Naive thymus-derived CD4-positive, alpha-beta T cell (primary cell): ENCODE data around the gene PCCA. TPM values are rescaled to one million over a fixed set of nuclear protein-coding genes. Genes with fewer than 3 reads are reported as not detected.
A peak's percentile ranks its signal among the peaks of the same experiment; 100 is the strongest.

Experiments used
- ATAC-seq: fragments of 150-1000 bp; cut with Tn5 transposase; 2 replicates; pipeline ENCODE4 v1.10.0; 2021; ENCODE audit warnings: mild to moderate bottlenecking, moderate library complexity
- CTCF ChIA-PET: fragments of 350-600 bp; sonication (Branson Sonifier 250); formaldehyde crosslinking; loops from one replicate; lab custom pipeline; 2021; ENCODE audit warnings: antibody characterized with exemption; lab: Charles Lee
- POLR2A ChIA-PET: fragments of 350-600 bp; sonication (Branson Sonifier 250); formaldehyde crosslinking; loops from one replicate; lab custom pipeline; 2021; ENCODE audit warnings: antibody characterized with exemption, inconsistent platforms; lab: Charles Lee
- DNase-seq, 9 donors: peaks; one replicate each; pipeline versions ENCODE4 v3.0.0 to v3.0.0-alpha.2; 2020 to 2022; ENCODE audit warnings: mixed read lengths in 1 of 9
- H3K27ac ChIP-seq: one replicate; pipeline ENCODE4 v1.7.0; 2013; ENCODE audit warnings: mild to moderate bottlenecking, low read depth, low read length, moderate library complexity
- H3K27me3 ChIP-seq, 2 donors: one replicate each; pipeline ENCODE4 v1.7.0; 2013; ENCODE audit warnings: low read length in 2 of 2, mild to moderate bottlenecking in 2 of 2, moderate library complexity in 2 of 2; ENCODE audit not compliant: control insufficient read depth in 2 of 2, insufficient read depth in 2 of 2
- H3K36me3 ChIP-seq, 3 experiments: 1 replicate in 2 of 3; 2 replicates in 1 of 3; pipeline ENCODE4 v1.7.0; 2013; ENCODE audit warnings: low read length in 3 of 3, mild to moderate bottlenecking in 3 of 3, moderate library complexity in 1 of 3; ENCODE audit not compliant: insufficient read depth in 3 of 3, control insufficient read depth in 2 of 3
- H3K4me1 ChIP-seq, 2 donors: one replicate each; pipeline ENCODE4 v1.7.0; 2013; ENCODE audit warnings: low read length in 2 of 2, mild to moderate bottlenecking in 2 of 2, moderate library complexity in 1 of 2; ENCODE audit not compliant: control insufficient read depth in 2 of 2, insufficient read depth in 2 of 2
- H3K4me3 ChIP-seq: 2 replicates; pipeline ENCODE4 v1.7.0; 2013; ENCODE audit warnings: mild to moderate bottlenecking, low read length
- H3K9me3 ChIP-seq, 3 experiments: 1 replicate in 2 of 3; 2 replicates in 1 of 3; pipeline ENCODE4 v1.7.0; 2013; ENCODE audit warnings: low read length in 3 of 3; ENCODE audit not compliant: control insufficient read depth in 2 of 3
- H3K27ac Mint-ChIP-seq, 9 donors: one replicate each; pipeline ENCODE4 v1.8.0; 2020 to 2022; ENCODE audit warnings: mixed read lengths in 9 of 9, mild to moderate bottlenecking in 8 of 9, moderate library complexity in 5 of 9, inconsistent platforms in 2 of 9
- H3K27me3 Mint-ChIP-seq, 5 donors: one replicate each; pipeline ENCODE4 v1.8.0; 2021 to 2022; ENCODE audit warnings: mixed read lengths in 5 of 5, mild to moderate bottlenecking in 1 of 5
- H3K36me3 Mint-ChIP-seq, 5 donors: one replicate each; pipeline ENCODE4 v1.8.0; 2020 to 2022; ENCODE audit warnings: mixed read lengths in 5 of 5, mild to moderate bottlenecking in 3 of 5, inconsistent platforms in 1 of 5
- H3K4me1 Mint-ChIP-seq, 7 donors: one replicate each; pipeline ENCODE4 v1.8.0; 2020 to 2022; ENCODE audit warnings: mixed read lengths in 7 of 7, mild to moderate bottlenecking in 3 of 7, inconsistent platforms in 1 of 7
- H3K4me3 Mint-ChIP-seq, 10 donors: one replicate each; pipeline ENCODE4 v1.8.0; 2020 to 2022; ENCODE audit warnings: mild to moderate bottlenecking in 10 of 10, mixed read lengths in 10 of 10, moderate library complexity in 6 of 10, inconsistent platforms in 2 of 10
- H3K9me3 Mint-ChIP-seq, 11 donors: one replicate each; pipeline ENCODE4 v1.8.0; 2020 to 2022; ENCODE audit warnings: mixed read lengths in 11 of 11, mild to moderate bottlenecking in 4 of 11, inconsistent platforms in 1 of 11, moderate library complexity in 1 of 11
- intact Hi-C, 2 donors: fragments of 100-400 bp; cut with micrococcal nuclease; formaldehyde crosslinking; loops; one replicate each; pipeline ENCODE4 v1.15.1; 2023
- polyA plus RNA-seq, 2 donors: library from polyadenylated mRNA; unstranded; fragments of 300-500 nt; fragmentation: Illumina TruSeq; gene quantifications; one replicate each; pipeline ENCODE4 v1.2.3, GENCODE V29; 2021
- total RNA-seq, 6 experiments: library from RNA in 5 of 6; stranded (reverse) in 5 of 6; gene quantifications; 1 replicate in 5 of 6; 2 replicates in 1 of 6; pipeline ENCODE4 v1.2.3 and lab custom pipeline; 2021 to 2026

The PCCA gene
- total and polyA plus RNA-seq, 7 experiments from 2014 or later: 7.3 to 14.6 (median 11.3) TPM

- DNase-seq (no peak), ATAC-seq (no peak)
- Histone ChIP-seq H3K4me3 (no peak overlapping the region), H3K27ac (no peak overlapping the region), H3K36me3 (no peaks in the 10 kb centered on the region), H3K9me3 (no peaks in the 10 kb centered on the region), H3K4me1 (no peaks in the 10 kb centered on the region), H3K27me3 (no peaks in the 10 kb centered on the region)
- H3K4me3 Mint-ChIP-seq: no peak overlapping the region
- intact Hi-C loops: no loop called here
- POLR2A ChIA-PET: no interaction called here
- peak overlapping the region in 4 of 9 donors; percentile 26 to 68 (median 50) for H3K27ac Mint-ChIP-seq
- CTCF ChIA-PET: no interaction called here
- peaks cover 0 to 7% (median 0%) of the 10 kb centered on the region in 5 donors for H3K36me3 Mint-ChIP-seq
- peaks cover 7 to 29% (median 23%) of the 10 kb centered on the region in 5 donors for H3K27me3 Mint-ChIP-seq
- peaks cover 0 to 20% (median 9%) of the 10 kb centered on the region in 11 donors for H3K9me3 Mint-ChIP-seq
- H3K4me1 Mint-ChIP-seq: peaks cover 0 to 5% (median 0%) of the 10 kb centered on the region in 7 donors
Observed at GRCh38 chr13:100059827-100060226, 29.1 kb upstream of the PCCA start.

DNA sequence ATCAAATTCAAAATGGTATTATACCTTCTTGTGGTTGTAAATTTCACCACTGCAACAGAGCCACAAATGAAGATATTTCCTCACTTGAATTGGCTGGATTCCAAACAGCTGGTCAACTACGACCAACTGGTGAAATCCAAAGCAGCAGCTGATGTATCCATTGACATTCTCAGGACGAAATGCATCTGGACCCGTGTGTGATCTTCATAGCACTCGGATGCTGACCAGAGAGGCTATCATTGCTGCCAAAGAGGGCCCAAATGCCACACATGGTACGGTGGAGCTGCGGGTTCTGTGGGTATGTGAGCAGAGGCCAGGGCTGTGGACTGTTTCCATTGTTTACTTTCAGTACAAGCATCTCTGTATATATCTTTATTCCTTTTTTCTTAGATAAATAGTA is 25.6 kb upstream of the PCCA start:
- H3K4me3 ChIP-seq: no peak overlapping the region
- H3K4me1 Mint-ChIP-seq: peaks cover 0 to 4% (median 0%) of the 10 kb centered on the region in 7 donors
- no peaks in the 10 kb centered on the region for H3K27me3 ChIP-seq
- ATAC-seq (no peak), DNase-seq (no peak)
- CTCF ChIA-PET: no interaction called here
- H3K9me3 ChIP-seq: no peaks in the 10 kb centered on the region
- H3K27ac ChIP-seq: no peak overlapping the region
- H3K27me3 Mint-ChIP-seq: peaks cover 12 to 32% (median 23%) of the 10 kb centered on the region in 5 donors
- no peak overlapping the region for H3K27ac Mint-ChIP-seq
- intact Hi-C loops: no loop called here
- no peaks in the 10 kb centered on the region for H3K36me3 ChIP-seq
- peaks cover 0 to 15% (median 8%) of the 10 kb centered on the region in 11 donors for H3K9me3 Mint-ChIP-seq
- POLR2A ChIA-PET: no interaction called here
- H3K4me1 ChIP-seq: no peaks in the 10 kb centered on the region
- H3K4me3 Mint-ChIP-seq: no peak overlapping the region
- peaks cover 0 to 5% (median 0%) of the 10 kb centered on the region in 5 donors for H3K36me3 Mint-ChIP-seq

- Mint-ChIP-seq H3K27me3 (peaks cover 12 to 32% (median 25%) of the 10 kb centered on the region in 5 donors), H3K9me3 (peaks cover 0 to 9% (median 4%) of the 10 kb centered on the region in 11 donors), H3K36me3 (peaks cover 0 to 1% (median 0%) of the 10 kb centered on the region in 5 donors), H3K4me3 (no peak overlapping the region), H3K4me1 (peaks cover 0 to 2% (median 0%) of the 10 kb centered on the region in 7 donors), H3K27ac (no peak overlapping the region)
- CTCF ChIA-PET: no interaction called here
- H3K4me3 ChIP-seq: no peak overlapping the region
- H3K9me3 ChIP-seq: no peaks in the 10 kb centered on the region
- no peak overlapping the region for H3K27ac ChIP-seq
- no peaks in the 10 kb centered on the region for H3K27me3 ChIP-seq
- no peaks in the 10 kb centered on the region for H3K36me3 ChIP-seq
- POLR2A ChIA-PET: no interaction called here
- DNase-seq (no peak), ATAC-seq (no peak)
- H3K4me1 ChIP-seq: no peaks in the 10 kb centered on the region
- intact Hi-C loops: no loop called here
Observed at GRCh38 chr13:100063906-100064305, 25.0 kb upstream of the PCCA start.

- Histone ChIP-seq H3K4me3 (no peak overlapping the region), H3K9me3 (no peaks in the 10 kb centered on the region), H3K27ac (no peak overlapping the region), H3K36me3 (no peaks in the 10 kb centered on the region), H3K4me1 (no peaks in the 10 kb centered on the region), H3K27me3 (no peaks in the 10 kb centered on the region)
- CTCF ChIA-PET: no interaction called here
- Mint-ChIP-seq H3K27me3 (peaks cover 10 to 20% (median 15%) of the 10 kb centered on the region in 5 donors), H3K36me3 (no peaks in the 10 kb centered on the region), H3K27ac (no peak overlapping the region), H3K4me1 (no peaks in the 10 kb centered on the region), H3K4me3 (no peak overlapping the region), H3K9me3 (peaks cover 0 to 3% (median 0%) of the 10 kb centered on the region in 11 donors)
- intact Hi-C loops: no loop called here
- ATAC-seq (no peak), DNase-seq (no peak)
- POLR2A ChIA-PET: no interaction called here
Observed at GRCh38 chr13:100068133-100068931, 20.6 kb upstream of the PCCA start.

GRCh38 chr13:100069278-100069677 is 19.6 kb upstream of the PCCA start:
- H3K4me3 ChIP-seq: no peak overlapping the region
- CTCF ChIA-PET: no interaction called here
- no peak overlapping the region for H3K27ac ChIP-seq
- no peak for ATAC-seq
- Mint-ChIP-seq H3K4me1 (no peaks in the 10 kb centered on the region), H3K27me3 (peaks cover 5 to 13% (median 11%) of the 10 kb centered on the region in 5 donors), H3K4me3 (no peak overlapping the region), H3K36me3 (no peaks in the 10 kb centered on the region), H3K9me3 (peaks cover 0 to 3% (median 0%) of the 10 kb centered on the region in 11 donors), H3K27ac (no peak overlapping the region)
- intact Hi-C loops: no loop called here
- DNase-seq: no peak
- H3K36me3 ChIP-seq: no peaks in the 10 kb centered on the region
- H3K9me3 ChIP-seq: no peaks in the 10 kb centered on the region
- no peaks in the 10 kb centered on the region for H3K4me1 ChIP-seq
- POLR2A ChIA-PET: no interaction called here
- H3K27me3 ChIP-seq: no peaks in the 10 kb centered on the region

DNA sequence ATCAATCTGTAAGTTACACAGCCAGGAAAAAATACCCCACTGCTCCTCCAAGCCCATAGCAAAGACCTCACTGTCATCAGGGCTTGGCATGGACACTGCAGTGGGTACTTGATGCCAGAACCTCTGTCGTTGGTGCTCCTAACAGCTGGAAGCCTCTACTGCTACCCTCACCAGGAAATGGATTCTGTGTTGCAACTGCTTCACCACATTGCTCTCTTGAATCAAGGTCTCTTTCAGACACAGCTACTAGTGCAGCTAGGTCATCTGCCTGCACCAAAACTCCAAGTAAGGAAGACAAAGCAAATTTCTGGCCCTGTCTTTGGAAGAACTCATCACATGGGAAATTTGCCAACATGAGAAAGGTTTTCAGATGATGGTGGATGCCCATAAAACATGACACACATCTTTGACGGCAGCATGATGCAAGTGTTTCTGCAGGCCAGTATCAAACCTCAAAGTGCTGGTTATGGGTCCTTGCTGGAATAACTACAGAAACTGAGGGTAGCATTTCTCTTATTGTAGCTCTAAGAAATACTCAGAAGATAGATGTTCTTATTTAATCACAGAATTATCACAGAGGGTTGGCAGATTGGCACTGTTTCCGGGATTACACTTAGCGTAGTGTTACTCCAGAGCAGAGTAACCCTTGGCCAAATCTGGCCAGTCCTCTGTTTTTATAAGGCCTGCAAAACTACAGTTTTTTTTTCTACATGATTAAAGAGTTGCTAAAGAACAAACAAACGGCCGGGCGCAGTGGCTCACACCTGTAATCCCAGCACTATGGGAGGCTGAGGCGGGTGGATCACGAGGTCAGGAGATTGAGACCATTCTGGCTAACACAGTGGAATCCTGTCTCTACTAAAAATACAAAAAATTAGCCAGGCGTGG is 12.9 kb upstream of the PCCA start:
- H3K4me3 ChIP-seq: no peak overlapping the region
- H3K36me3 ChIP-seq: no peaks in the 10 kb centered on the region
- DNase-seq (no peak), ATAC-seq (no peak)
- POLR2A ChIA-PET: no interaction called here
- CTCF ChIA-PET: no interaction called here
- no peak overlapping the region for H3K27ac ChIP-seq
- H3K27me3 ChIP-seq: no peaks in the 10 kb centered on the region
- no peaks in the 10 kb centered on the region for H3K27me3 Mint-ChIP-seq
- H3K36me3 Mint-ChIP-seq: peaks cover 0 to 3% (median 0%) of the 10 kb centered on the region in 5 donors
- no peak overlapping the region for H3K27ac Mint-ChIP-seq
- no peak overlapping the region for H3K4me3 Mint-ChIP-seq
- H3K4me1 Mint-ChIP-seq: no peaks in the 10 kb centered on the region
- intact Hi-C loops: no loop called here
- H3K4me1 ChIP-seq: no peaks in the 10 kb centered on the region
- no peaks in the 10 kb centered on the region for H3K9me3 ChIP-seq
- no peaks in the 10 kb centered on the region for H3K9me3 Mint-ChIP-seq
